Chondrocyte (in vitro differentiated cells): ENCODE results near the gene PARP1. TPM values are rescaled to one million over a fixed set of nuclear protein-coding genes. Genes with fewer than 3 reads are reported as not detected.

ENCODE experiments used
- DNase-seq: peaks from one replicate; pipeline ENCODE4 v3.0.0; 2021; ENCODE audit warnings: mixed read lengths, low spot score
- H3K27ac Mint-ChIP-seq: one replicate; pipeline ENCODE4 v1.8.0; 2021; ENCODE audit warnings: mild to moderate bottlenecking, moderate library complexity, mixed read lengths; ENCODE audit not compliant: unreplicated experiment
- H3K27me3 Mint-ChIP-seq: 2 replicates; pipeline ENCODE4 v1.8.0; 2021; ENCODE audit warnings: low read depth, mixed read lengths
- H3K36me3 Mint-ChIP-seq: 2 replicates; pipeline ENCODE4 v1.8.0; 2021; ENCODE audit warnings: low read depth, mixed read lengths
- H3K4me1 Mint-ChIP-seq: 2 replicates; pipeline ENCODE4 v1.8.0; 2021; ENCODE audit warnings: low read depth, mild to moderate bottlenecking, mixed read lengths
- H3K4me3 Mint-ChIP-seq: one replicate; pipeline ENCODE4 v1.8.0; 2021; ENCODE audit warnings: mild to moderate bottlenecking, moderate library complexity, mixed read lengths; ENCODE audit not compliant: unreplicated experiment
- H3K9me3 Mint-ChIP-seq: 2 replicates; pipeline ENCODE4 v1.8.0; 2021; ENCODE audit warnings: low read depth, mixed read lengths
- CTCF ChIP-seq: fragments of 200-600 bp; sonication (generic); IDR thresholded peaks from 2 replicates; pipeline ENCODE4 v1.5.0; 2021; ENCODE audit warnings: antibody characterized with exemption, mild to moderate bottlenecking, moderate library complexity
- total RNA-seq: library from RNA; stranded (reverse); gene quantifications from 3 replicates; pipeline ENCODE4 v1.2.1, GENCODE V29; 2021

PARP1 gene
- total RNA-seq, 1 donor from 2014 or later, result 48.6 TPM

DNA sequence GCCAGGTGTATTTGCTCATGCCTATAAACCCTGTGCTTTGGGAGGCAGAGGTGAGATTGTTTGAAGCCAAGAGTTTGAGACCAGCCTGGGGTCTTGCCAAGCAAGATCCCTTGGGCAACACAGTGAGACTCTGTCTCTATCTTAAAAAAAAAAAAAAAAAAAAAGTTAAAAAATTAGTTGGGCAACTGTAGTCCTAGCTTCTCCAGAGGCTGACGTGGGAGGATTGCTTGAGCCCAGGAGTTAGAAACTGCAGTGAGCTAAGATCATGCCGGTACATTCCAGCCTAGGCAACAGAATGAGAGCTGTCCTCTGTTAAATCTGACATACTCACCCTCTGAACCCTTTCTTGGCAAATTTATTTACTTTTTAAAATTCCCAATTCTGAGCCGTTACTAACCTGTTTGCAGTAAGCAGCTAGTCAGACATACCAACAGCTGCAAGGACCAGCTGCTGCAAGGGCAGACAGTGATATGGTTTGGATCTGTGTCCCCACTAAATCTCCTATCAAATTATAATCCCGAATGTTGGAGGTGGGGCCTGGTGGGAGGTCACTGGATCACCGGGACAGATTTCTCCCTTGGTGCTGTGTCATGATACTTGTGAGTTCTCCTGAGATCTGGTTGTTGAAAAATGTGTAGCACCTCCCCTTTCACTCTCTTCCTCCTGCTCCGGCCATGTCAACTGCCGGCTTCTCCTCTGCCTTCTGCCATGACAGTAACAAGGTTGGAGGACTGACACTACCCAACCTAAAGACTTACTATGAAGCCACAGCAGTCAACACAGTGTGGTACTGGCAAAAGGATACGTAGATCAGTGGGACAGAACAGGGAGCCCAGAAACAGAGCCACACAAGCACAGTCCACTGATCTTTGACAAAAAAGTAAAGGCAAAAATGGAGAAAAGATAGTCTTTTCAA, 10.6 kb downstream of the PARP1 start:
- Mint-ChIP-seq H3K4me1 (peaks cover 10% of the 10 kb centered on the region), H3K4me3 (no peak overlapping the region), H3K9me3 (no peaks in the 10 kb centered on the region), H3K27me3 (no peaks in the 10 kb centered on the region), H3K27ac (peak overlapping the region; percentile 24), H3K36me3 (peaks cover 40% of the 10 kb centered on the region)
- TF ChIP-seq CTCF, result no peak
- DNase-seq, result no peak

DNA sequence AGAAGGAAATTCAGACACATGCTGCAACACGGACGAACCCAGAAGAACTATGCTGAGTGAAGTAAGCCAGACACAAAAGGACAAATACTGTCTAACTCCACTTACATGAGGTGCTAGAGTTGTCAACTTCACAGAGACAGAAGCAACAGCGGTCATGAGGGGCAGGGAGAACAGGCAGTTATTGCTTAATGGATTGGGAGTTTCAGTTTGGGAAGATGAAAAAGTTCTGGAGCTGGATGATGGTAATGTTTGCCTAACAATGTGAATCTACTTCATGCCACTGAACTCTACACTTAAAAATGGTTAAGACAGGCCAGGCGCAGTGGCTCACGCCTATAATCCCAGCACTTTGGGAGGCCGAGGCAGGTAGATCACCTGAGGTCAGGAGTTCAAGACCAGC, 12.1 kb downstream of the PARP1 start:
- DNase-seq, result no peak
- no peaks in the 10 kb centered on the region for H3K27me3 Mint-ChIP-seq

DNA sequence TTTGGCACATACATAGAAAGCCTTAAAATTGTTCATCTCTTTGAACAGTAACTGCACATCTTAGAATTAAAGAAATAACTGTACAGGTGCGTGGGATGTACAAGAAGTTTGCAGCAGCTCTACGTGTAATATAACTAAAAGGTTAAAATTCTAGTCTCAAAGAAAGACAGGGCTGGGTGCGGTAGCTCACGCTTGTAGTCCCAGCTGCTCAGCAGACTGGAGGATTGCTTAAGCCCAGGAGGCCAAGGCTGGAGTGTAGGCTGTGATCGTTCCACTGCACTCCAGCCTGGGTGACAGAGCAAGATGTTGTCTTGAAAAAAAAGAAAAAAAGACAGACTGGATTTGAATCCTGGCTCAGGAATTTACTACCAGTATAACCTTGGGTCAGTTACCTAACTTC, 13.4 kb downstream of the PARP1 start:
- Mint-ChIP-seq H3K27ac (no peak overlapping the region), H3K4me1 (peaks cover 10% of the 10 kb centered on the region), H3K36me3 (peaks cover 28% of the 10 kb centered on the region), H3K4me3 (no peak overlapping the region), H3K9me3 (no peaks in the 10 kb centered on the region), H3K27me3 (no peaks in the 10 kb centered on the region)
- no peak for DNase-seq
- TF ChIP-seq CTCF, result no peak

More for the DNA sequence above, 12.1 kb downstream of the PARP1 start:
- Mint-ChIP-seq H3K9me3 (no peaks in the 10 kb centered on the region), H3K4me3 (no peak overlapping the region), H3K4me1 (peaks cover 10% of the 10 kb centered on the region), H3K36me3 (peaks cover 34% of the 10 kb centered on the region), H3K27ac (no peak overlapping the region)
- no peak for TF ChIP-seq CTCF

GRCh38 chr1:226390681-226391080, 17.2 kb downstream of the PARP1 start:
- H3K4me3 Mint-ChIP-seq, result no peak overlapping the region
- no peak for TF ChIP-seq CTCF
- no peaks in the 10 kb centered on the region for H3K9me3 Mint-ChIP-seq
- H3K27me3 Mint-ChIP-seq, result no peaks in the 10 kb centered on the region
- H3K36me3 Mint-ChIP-seq, result peaks cover 32% of the 10 kb centered on the region
- H3K27ac Mint-ChIP-seq, result no peak overlapping the region
- no peaks in the 10 kb centered on the region for H3K4me1 Mint-ChIP-seq
- DNase-seq, result no peak

GRCh38 chr1:226388131-226388530, 19.8 kb downstream of the PARP1 start:
- no peak for DNase-seq
- Mint-ChIP-seq H3K27me3 (no peaks in the 10 kb centered on the region), H3K36me3 (peaks cover 38% of the 10 kb centered on the region), H3K9me3 (no peaks in the 10 kb centered on the region), H3K4me1 (no peaks in the 10 kb centered on the region), H3K4me3 (no peak overlapping the region), H3K27ac (no peak overlapping the region)
- TF ChIP-seq CTCF, result no peak
